GM12878 (cell line): ENCODE data around the gene NT5M. TPM values are rescaled to one million over a fixed set of nuclear protein-coding genes. Genes with fewer than 3 reads are reported as not detected.

Experiments used
- CBX3 ChIP-seq: fragments of 200-600 bp; sonication (generic); IDR thresholded peaks from 2 replicates; pipeline ENCODE4 v1.6.1; 2016; ENCODE audit warnings: low read depth, borderline replicate concordance
- IKZF1 ChIP-seq: fragments of 450-650 bp; conservative IDR thresholded peaks from 2 replicates; pipeline ENCODE4 v1.6.1; 2017; ENCODE audit warnings: antibody characterized with exemption, mild to moderate bottlenecking
- NFXL1 ChIP-seq: fragments of 450-650 bp; IDR thresholded peaks from 2 replicates; pipeline ENCODE4 v1.6.1; 2017; ENCODE audit warnings: antibody characterized with exemption, mild to moderate bottlenecking, borderline replicate concordance
- RAD21 ChIP-seq: IDR thresholded peaks from 2 replicates; pipeline ENCODE4 v1.6.1; 2011; ENCODE audit warnings: mild to moderate bottlenecking, low read depth, low read length, moderate library complexity; ENCODE audit not compliant: insufficient read depth
- RUNX3 ChIP-seq: IDR thresholded peaks from 2 replicates; pipeline ENCODE4 v1.6.1; 2012; ENCODE audit warnings: low read length, inconsistent platforms
- SMAD1 ChIP-seq: fragments of 450-650 bp; IDR thresholded peaks from 2 replicates; pipeline ENCODE4 v1.6.1; 2018; ENCODE audit warnings: mild to moderate bottlenecking, low read depth; ENCODE audit not compliant: partially characterized antibody
- SPI1 ChIP-seq: IDR thresholded peaks from 2 replicates; pipeline ENCODE4 v1.6.1; 2011; ENCODE audit warnings: low read depth, mild to moderate bottlenecking, low read length, moderate library complexity, borderline replicate concordance; ENCODE audit not compliant: insufficient read depth
- ZNF622 ChIP-seq: fragments of 450-650 bp; IDR thresholded peaks from 2 replicates; pipeline ENCODE4 v1.6.1; 2017; ENCODE audit warnings: mild to moderate bottlenecking, inconsistent platforms
- polyA plus RNA-seq, 11 experiments: library from polyadenylated mRNA; depleted of rRNA in 4 of 11; unstranded in 6 of 11; stranded (reverse) in 5 of 11; fragments of >200 nt; fragmentation: Nextera tagmentation in 4 of 11; fragmentation: Illumina TruSeq in 1 of 11; extraction: Ambion mirVana in 4 of 11; extraction: Trizol in 1 of 11; gene quantifications; 1 replicate in 1 of 11; 2 replicates in 10 of 11; pipeline versions ENCODE4 v1.2.1 to v1.2.3, GENCODE V29; 2011 to 2016; ENCODE audit warnings: inconsistent platforms in 2 of 11, missing spikeins in 2 of 11, low read depth in 1 of 11
- total RNA-seq, 4 experiments: library from RNA; depleted of rRNA in 3 of 4; stranded (reverse); fragments of >200 nt in 3 of 4; fragmentation: Illumina TruSeq in 1 of 4; extraction: Trizol in 1 of 4; gene quantifications; 2 replicates each; pipeline versions ENCODE4 v1.2.1 to v1.2.3, GENCODE V29; 2013 to 2021
- TF ChIP-seq, protein P1 (sequence below), 3 experiments: IDR thresholded peaks in 2 of 3; conservative IDR thresholded peaks in 1 of 3; 2 replicates each; pipeline ENCODE4 v1.5.1; 2011; ENCODE audit warnings: low read depth in 3 of 3, low read length in 3 of 3, mild to moderate bottlenecking in 3 of 3, control low read depth in 2 of 3, moderate library complexity in 2 of 3, inconsistent platforms in 1 of 3, mixed read lengths in 1 of 3; ENCODE audit not compliant: control insufficient read depth in 2 of 3, insufficient read depth in 1 of 3; ENCODE audit errors: extremely low read depth in 1 of 3
- TF ChIP-seq, protein P2 (sequence below): fragments of 450-650 bp; IDR thresholded peaks from 2 replicates; pipeline ENCODE4 v1.6.1; 2017; ENCODE audit warnings: mild to moderate bottlenecking, moderate library complexity

The NT5M gene
- total and polyA plus RNA-seq, 10 of the 15 experiments (the other 5 are each of a cell fraction or from before 2014, with no cell fraction given): 0.18 to 14.1 (median 2.9) TPM

DNA sequence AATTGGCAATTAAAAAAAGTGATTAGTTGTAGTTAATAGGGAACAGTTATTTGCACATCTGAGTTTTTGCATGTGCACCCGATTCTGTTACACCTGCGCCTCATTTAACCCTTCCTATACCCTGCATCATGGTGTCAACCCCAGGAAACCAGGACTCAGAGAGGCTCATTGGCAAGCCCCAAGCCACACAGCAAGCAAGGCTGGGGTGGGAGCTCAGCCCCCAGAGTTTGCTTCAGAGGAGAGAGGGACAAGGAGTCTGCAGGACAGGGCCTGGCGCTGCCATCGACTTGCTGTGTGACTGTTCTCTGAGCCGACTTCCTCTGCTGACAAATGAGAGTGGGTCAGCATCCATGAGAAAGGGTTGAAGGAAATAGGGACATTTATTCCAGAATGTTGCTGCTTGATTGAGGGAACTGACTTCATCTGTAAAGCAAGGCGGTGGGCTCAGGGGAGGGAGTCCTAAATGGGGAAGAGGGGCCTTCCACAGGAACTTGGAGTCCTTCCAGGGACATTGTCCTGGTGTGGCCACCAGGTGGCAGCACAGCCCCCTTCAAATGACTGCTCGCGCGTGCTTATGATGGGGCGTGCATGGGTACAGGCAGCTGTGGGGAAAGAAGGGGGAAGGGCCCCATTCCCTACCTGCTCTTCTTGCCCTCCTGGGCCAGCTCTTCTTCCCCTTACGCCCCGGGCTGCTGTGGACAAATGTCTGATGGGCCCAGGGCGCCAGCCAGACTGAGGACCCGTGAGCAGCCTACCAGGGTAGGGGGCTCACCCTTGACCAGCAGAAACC, 51.6 kb downstream of the NT5M start (continued):
- TF ChIP-seq, protein P1, sequence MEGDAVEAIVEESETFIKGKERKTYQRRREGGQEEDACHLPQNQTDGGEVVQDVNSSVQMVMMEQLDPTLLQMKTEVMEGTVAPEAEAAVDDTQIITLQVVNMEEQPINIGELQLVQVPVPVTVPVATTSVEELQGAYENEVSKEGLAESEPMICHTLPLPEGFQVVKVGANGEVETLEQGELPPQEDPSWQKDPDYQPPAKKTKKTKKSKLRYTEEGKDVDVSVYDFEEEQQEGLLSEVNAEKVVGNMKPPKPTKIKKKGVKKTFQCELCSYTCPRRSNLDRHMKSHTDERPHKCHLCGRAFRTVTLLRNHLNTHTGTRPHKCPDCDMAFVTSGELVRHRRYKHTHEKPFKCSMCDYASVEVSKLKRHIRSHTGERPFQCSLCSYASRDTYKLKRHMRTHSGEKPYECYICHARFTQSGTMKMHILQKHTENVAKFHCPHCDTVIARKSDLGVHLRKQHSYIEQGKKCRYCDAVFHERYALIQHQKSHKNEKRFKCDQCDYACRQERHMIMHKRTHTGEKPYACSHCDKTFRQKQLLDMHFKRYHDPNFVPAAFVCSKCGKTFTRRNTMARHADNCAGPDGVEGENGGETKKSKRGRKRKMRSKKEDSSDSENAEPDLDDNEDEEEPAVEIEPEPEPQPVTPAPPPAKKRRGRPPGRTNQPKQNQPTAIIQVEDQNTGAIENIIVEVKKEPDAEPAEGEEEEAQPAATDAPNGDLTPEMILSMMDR (IDR thresholded peaks at IDR 0.05 in 2 of 3, conservative IDR thresholded peaks at IDR 0.05 in 1 of 3; ENCODE audit: control insufficient read depth in 2 of 3, extremely low read depth in 1 of 3, insufficient read depth in 1 of 3, low read depth in 3 of 3, low read length in 3 of 3): peak; percentile 89 to 91 (median 90)
- TF ChIP-seq SMAD1: peak; percentile 34
- TF ChIP-seq IKZF1: no peak
- TF ChIP-seq NFXL1: no peak
- TF ChIP-seq ZNF622: no peak
- TF ChIP-seq SPI1: peak; percentile 40; the same call in 1 of the 2 replicates
- TF ChIP-seq RAD21: peak; percentile 72
- no peak for TF ChIP-seq RUNX3
- no peak for TF ChIP-seq CBX3
- TF ChIP-seq, protein P2, sequence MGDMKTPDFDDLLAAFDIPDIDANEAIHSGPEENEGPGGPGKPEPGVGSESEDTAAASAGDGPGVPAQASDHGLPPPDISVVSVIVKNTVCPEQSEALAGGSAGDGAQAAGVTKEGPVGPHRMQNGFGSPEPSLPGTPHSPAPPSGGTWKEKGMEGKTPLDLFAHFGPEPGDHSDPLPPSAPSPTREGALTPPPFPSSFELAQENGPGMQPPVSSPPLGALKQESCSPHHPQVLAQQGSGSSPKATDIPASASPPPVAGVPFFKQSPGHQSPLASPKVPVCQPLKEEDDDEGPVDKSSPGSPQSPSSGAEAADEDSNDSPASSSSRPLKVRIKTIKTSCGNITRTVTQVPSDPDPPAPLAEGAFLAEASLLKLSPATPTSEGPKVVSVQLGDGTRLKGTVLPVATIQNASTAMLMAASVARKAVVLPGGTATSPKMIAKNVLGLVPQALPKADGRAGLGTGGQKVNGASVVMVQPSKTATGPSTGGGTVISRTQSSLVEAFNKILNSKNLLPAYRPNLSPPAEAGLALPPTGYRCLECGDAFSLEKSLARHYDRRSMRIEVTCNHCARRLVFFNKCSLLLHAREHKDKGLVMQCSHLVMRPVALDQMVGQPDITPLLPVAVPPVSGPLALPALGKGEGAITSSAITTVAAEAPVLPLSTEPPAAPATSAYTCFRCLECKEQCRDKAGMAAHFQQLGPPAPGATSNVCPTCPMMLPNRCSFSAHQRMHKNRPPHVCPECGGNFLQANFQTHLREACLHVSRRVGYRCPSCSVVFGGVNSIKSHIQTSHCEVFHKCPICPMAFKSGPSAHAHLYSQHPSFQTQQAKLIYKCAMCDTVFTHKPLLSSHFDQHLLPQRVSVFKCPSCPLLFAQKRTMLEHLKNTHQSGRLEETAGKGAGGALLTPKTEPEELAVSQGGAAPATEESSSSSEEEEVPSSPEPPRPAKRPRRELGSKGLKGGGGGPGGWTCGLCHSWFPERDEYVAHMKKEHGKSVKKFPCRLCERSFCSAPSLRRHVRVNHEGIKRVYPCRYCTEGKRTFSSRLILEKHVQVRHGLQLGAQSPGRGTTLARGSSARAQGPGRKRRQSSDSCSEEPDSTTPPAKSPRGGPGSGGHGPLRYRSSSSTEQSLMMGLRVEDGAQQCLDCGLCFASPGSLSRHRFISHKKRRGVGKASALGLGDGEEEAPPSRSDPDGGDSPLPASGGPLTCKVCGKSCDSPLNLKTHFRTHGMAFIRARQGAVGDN: no peak
